ENCODE data around the gene DGKI. TPM values are rescaled to one million over a fixed set of nuclear protein-coding genes. Genes with fewer than 3 reads are reported as not detected.

Gene DGKI
- total RNA-seq, 1 experiment from 2014 or later = 0.79 TPM

DNA sequence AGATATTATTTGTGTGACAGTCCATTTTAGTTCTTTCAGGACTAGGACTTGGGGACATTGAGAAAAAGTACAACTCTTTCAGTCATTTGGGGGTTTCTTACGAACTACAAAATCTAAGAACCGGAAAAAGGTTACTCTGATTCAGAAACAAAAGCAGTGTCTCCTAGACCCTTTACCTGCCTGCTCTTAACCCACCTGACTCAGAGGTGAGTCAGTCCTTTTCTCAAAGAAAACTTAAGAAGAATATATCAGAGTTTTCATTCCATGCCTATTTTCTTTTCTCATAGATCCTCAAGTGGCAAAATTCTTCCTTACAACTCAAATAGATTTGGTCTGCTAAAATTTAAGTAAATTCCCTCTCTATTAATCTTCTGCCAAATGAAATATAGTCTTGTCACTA is 388.4 kb downstream of the DGKI start:
- H3K9me3 Mint-ChIP-seq = peaks cover 3% of the 10 kb centered on the region; the same call in 1 of the 2 replicates
- no peaks in the 10 kb centered on the region for H3K36me3 Mint-ChIP-seq
- no peaks in the 10 kb centered on the region for H3K27me3 Mint-ChIP-seq (ENCODE audit: low read depth)
- peaks cover 2% of the 10 kb centered on the region for H3K4me1 Mint-ChIP-seq
- ChIA-PET CTCF (interaction anchor here (1.7 kb wide), 1 partner anchor 289 kb away, joined by 5 read pairs; no protein-coding TSS in a partner anchor), POLR2A (no interaction called here)
- H3K4me3 Mint-ChIP-seq = no peak overlapping the region
- DNase-seq (ENCODE audit: low spot score) (no peak), ATAC-seq (no peak)
- H3K27ac Mint-ChIP-seq = no peak overlapping the region
- TF ChIP-seq, protein P1, sequence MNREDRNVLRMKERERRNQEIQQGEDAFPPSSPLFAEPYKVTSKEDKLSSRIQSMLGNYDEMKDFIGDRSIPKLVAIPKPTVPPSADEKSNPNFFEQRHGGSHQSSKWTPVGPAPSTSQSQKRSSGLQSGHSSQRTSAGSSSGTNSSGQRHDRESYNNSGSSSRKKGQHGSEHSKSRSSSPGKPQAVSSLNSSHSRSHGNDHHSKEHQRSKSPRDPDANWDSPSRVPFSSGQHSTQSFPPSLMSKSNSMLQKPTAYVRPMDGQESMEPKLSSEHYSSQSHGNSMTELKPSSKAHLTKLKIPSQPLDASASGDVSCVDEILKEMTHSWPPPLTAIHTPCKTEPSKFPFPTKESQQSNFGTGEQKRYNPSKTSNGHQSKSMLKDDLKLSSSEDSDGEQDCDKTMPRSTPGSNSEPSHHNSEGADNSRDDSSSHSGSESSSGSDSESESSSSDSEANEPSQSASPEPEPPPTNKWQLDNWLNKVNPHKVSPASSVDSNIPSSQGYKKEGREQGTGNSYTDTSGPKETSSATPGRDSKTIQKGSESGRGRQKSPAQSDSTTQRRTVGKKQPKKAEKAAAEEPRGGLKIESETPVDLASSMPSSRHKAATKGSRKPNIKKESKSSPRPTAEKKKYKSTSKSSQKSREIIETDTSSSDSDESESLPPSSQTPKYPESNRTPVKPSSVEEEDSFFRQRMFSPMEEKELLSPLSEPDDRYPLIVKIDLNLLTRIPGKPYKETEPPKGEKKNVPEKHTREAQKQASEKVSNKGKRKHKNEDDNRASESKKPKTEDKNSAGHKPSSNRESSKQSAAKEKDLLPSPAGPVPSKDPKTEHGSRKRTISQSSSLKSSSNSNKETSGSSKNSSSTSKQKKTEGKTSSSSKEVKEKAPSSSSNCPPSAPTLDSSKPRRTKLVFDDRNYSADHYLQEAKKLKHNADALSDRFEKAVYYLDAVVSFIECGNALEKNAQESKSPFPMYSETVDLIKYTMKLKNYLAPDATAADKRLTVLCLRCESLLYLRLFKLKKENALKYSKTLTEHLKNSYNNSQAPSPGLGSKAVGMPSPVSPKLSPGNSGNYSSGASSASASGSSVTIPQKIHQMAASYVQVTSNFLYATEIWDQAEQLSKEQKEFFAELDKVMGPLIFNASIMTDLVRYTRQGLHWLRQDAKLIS (CRISPR knock-in tag; IDR thresholded peaks at IDR 0.05; ENCODE audit: borderline replicate concordance) = no peak
- TF ChIP-seq ZNF396 (CRISPR knock-in tag; IDR thresholded peaks at IDR 0.05; ENCODE audit: borderline replicate concordance) (no peak), PRRX2 (CRISPR knock-in tag; IDR thresholded peaks at IDR 0.05) (no peak)
- TF ChIP-seq, protein P2, sequence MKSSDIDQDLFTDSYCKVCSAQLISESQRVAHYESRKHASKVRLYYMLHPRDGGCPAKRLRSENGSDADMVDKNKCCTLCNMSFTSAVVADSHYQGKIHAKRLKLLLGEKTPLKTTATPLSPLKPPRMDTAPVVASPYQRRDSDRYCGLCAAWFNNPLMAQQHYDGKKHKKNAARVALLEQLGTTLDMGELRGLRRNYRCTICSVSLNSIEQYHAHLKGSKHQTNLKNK (CRISPR knock-in tag; IDR thresholded peaks at IDR 0.05) = no peak
- TF ChIP-seq, protein P3, sequence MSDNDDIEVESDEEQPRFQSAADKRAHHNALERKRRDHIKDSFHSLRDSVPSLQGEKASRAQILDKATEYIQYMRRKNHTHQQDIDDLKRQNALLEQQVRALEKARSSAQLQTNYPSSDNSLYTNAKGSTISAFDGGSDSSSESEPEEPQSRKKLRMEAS (CRISPR knock-in tag; IDR thresholded peaks at IDR 0.05) = no peak
- TF ChIP-seq, protein P4, sequence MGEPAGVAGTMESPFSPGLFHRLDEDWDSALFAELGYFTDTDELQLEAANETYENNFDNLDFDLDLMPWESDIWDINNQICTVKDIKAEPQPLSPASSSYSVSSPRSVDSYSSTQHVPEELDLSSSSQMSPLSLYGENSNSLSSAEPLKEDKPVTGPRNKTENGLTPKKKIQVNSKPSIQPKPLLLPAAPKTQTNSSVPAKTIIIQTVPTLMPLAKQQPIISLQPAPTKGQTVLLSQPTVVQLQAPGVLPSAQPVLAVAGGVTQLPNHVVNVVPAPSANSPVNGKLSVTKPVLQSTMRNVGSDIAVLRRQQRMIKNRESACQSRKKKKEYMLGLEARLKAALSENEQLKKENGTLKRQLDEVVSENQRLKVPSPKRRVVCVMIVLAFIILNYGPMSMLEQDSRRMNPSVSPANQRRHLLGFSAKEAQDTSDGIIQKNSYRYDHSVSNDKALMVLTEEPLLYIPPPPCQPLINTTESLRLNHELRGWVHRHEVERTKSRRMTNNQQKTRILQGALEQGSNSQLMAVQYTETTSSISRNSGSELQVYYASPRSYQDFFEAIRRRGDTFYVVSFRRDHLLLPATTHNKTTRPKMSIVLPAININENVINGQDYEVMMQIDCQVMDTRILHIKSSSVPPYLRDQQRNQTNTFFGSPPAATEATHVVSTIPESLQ (CRISPR knock-in tag; IDR thresholded peaks at IDR 0.05) = no peak

DNA sequence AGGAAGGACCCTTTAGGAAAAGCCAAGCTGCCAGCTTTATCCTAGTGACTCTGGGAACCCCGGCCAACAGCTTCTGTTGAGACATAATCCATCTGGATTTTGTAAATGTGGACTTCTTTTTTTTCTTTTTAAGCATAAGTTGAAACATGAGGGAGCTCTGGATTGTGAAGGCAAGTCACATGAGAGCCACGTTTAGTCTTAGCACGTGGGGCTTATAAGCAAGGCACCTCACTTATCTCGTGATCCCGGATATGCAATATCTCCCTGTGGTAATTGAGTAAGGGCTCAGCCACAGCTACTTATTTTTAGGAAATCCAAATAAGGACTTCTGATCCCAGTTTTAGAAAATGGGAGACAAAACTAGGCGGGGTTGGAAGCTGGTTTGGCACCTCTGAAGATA is 392.0 kb downstream of the DGKI start:
- no peak for DNase-seq (ENCODE audit: low spot score)
- Mint-ChIP-seq H3K4me1 (peaks cover 2% of the 10 kb centered on the region), H3K9me3 (peaks cover 2% of the 10 kb centered on the region; the same call in 1 of the 2 replicates), H3K27ac (no peak overlapping the region), H3K27me3 (ENCODE audit: low read depth) (no peaks in the 10 kb centered on the region), H3K36me3 (no peaks in the 10 kb centered on the region), H3K4me3 (no peak overlapping the region)
- TF ChIP-seq PRRX2 (CRISPR knock-in tag; IDR thresholded peaks at IDR 0.05) (no peak), JUN (CRISPR knock-in tag; IDR thresholded peaks at IDR 0.05) (no peak), ZNF263 (CRISPR knock-in tag; IDR thresholded peaks at IDR 0.05; ENCODE audit: low read depth) (no peak), ZNF423 (CRISPR knock-in tag; IDR thresholded peaks at IDR 0.05) (no peak), TCF7 (CRISPR knock-in tag; IDR thresholded peaks at IDR 0.05; ENCODE audit: low read depth) (no peak), GTF2I (CRISPR knock-in tag; conservative IDR thresholded peaks at IDR 0.05) (no peak)
- TF ChIP-seq, protein P3 (CRISPR knock-in tag; IDR thresholded peaks at IDR 0.05) = no peak
- TF ChIP-seq, protein P5, sequence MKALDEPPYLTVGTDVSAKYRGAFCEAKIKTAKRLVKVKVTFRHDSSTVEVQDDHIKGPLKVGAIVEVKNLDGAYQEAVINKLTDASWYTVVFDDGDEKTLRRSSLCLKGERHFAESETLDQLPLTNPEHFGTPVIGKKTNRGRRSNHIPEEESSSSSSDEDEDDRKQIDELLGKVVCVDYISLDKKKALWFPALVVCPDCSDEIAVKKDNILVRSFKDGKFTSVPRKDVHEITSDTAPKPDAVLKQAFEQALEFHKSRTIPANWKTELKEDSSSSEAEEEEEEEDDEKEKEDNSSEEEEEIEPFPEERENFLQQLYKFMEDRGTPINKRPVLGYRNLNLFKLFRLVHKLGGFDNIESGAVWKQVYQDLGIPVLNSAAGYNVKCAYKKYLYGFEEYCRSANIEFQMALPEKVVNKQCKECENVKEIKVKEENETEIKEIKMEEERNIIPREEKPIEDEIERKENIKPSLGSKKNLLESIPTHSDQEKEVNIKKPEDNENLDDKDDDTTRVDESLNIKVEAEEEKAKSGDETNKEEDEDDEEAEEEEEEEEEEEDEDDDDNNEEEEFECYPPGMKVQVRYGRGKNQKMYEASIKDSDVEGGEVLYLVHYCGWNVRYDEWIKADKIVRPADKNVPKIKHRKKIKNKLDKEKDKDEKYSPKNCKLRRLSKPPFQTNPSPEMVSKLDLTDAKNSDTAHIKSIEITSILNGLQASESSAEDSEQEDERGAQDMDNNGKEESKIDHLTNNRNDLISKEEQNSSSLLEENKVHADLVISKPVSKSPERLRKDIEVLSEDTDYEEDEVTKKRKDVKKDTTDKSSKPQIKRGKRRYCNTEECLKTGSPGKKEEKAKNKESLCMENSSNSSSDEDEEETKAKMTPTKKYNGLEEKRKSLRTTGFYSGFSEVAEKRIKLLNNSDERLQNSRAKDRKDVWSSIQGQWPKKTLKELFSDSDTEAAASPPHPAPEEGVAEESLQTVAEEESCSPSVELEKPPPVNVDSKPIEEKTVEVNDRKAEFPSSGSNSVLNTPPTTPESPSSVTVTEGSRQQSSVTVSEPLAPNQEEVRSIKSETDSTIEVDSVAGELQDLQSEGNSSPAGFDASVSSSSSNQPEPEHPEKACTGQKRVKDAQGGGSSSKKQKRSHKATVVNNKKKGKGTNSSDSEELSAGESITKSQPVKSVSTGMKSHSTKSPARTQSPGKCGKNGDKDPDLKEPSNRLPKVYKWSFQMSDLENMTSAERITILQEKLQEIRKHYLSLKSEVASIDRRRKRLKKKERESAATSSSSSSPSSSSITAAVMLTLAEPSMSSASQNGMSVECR (CRISPR knock-in tag; IDR thresholded peaks at IDR 0.05; ENCODE audit: borderline replicate concordance) = no peak
- TF ChIP-seq, protein P6, sequence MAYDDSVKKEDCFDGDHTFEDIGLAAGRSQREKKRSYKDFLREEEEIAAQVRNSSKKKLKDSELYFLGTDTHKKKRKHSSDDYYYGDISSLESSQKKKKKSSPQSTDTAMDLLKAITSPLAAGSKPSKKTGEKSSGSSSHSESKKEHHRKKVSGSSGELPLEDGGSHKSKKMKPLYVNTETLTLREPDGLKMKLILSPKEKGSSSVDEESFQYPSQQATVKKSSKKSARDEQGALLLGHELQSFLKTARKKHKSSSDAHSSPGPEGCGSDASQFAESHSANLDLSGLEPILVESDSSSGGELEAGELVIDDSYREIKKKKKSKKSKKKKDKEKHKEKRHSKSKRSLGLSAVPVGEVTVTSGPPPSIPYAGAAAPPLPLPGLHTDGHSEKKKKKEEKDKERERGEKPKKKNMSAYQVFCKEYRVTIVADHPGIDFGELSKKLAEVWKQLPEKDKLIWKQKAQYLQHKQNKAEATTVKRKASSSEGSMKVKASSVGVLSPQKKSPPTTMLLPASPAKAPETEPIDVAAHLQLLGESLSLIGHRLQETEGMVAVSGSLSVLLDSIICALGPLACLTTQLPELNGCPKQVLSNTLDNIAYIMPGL (CRISPR knock-in tag; IDR thresholded peaks at IDR 0.05) = no peak
- TF ChIP-seq, protein P7, sequence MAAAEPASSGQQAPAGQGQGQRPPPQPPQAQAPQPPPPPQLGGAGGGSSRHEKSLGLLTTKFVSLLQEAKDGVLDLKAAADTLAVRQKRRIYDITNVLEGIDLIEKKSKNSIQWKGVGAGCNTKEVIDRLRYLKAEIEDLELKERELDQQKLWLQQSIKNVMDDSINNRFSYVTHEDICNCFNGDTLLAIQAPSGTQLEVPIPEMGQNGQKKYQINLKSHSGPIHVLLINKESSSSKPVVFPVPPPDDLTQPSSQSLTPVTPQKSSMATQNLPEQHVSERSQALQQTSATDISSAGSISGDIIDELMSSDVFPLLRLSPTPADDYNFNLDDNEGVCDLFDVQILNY (CRISPR knock-in tag; IDR thresholded peaks at IDR 0.05) = no peak
- TF ChIP-seq, protein P1 (CRISPR knock-in tag; IDR thresholded peaks at IDR 0.05; ENCODE audit: borderline replicate concordance) = no peak
- POLR2A ChIA-PET = no interaction called here
- CTCF ChIA-PET = interaction anchor here (1.0 to 1.7 kb wide), 6 partner anchors 33 to 286 kb away, joined by 3 to 5 read pairs (median 4); no protein-coding TSS in a partner anchor
- no peak for ATAC-seq
